IMR-90 (cell line): ENCODE measurements around the gene PSKH1.

Source experiments
- BHLHE40 ChIP-seq: fragments of 150-350 bp; IDR thresholded peaks from 2 replicates; pipeline ENCODE4 v1.6.1; 2016; ENCODE audit warnings: mild to moderate bottlenecking, low read depth, low read length
- CEBPB ChIP-seq: IDR thresholded peaks from 2 replicates; pipeline ENCODE4 v1.6.1; 2012; ENCODE audit warnings: low read depth, low read length, improper control_type of control experiment
- CTCF ChIP-seq: conservative IDR thresholded peaks from 2 replicates; pipeline ENCODE4 v1.5.1; 2012; ENCODE audit warnings: mild to moderate bottlenecking, low read depth, low read length, improper control_type of control experiment
- FOS ChIP-seq: fragments of 150-350 bp; IDR thresholded peaks from 2 replicates; pipeline ENCODE4 v1.6.1; 2016; ENCODE audit warnings: low read depth, low read length
- MAFK ChIP-seq: IDR thresholded peaks from 2 replicates; pipeline ENCODE4 v1.6.1; 2012; ENCODE audit warnings: low read depth, low read length, improper control_type of control experiment
- MAZ ChIP-seq: IDR thresholded peaks from 2 replicates; pipeline ENCODE4 v1.6.1; 2012; ENCODE audit warnings: low read depth, mild to moderate bottlenecking, low read length, improper control_type of control experiment, moderate library complexity, borderline replicate concordance
- MXI1 ChIP-seq: IDR thresholded peaks from 2 replicates; pipeline ENCODE4 v1.6.1; 2012; ENCODE audit warnings: low read depth, mild to moderate bottlenecking, low read length, moderate library complexity, borderline replicate concordance
- NFE2L2 ChIP-seq: fragments of 150-350 bp; IDR thresholded peaks from 2 replicates; pipeline ENCODE4 v1.6.1; 2016; ENCODE audit warnings: low read depth, mild to moderate bottlenecking, low read length
- POLR2A ChIP-seq: IDR thresholded peaks from 2 replicates; pipeline ENCODE4 v1.6.1; 2012; ENCODE audit warnings: mild to moderate bottlenecking, low read depth, low read length
- RAD21 ChIP-seq: IDR thresholded peaks from 2 replicates; pipeline ENCODE4 v1.6.1; 2012; ENCODE audit warnings: low read length, improper control_type of control experiment
- RCOR1 ChIP-seq: IDR thresholded peaks from 2 replicates; pipeline ENCODE4 v1.6.1; 2012; ENCODE audit warnings: mild to moderate bottlenecking, low read length, improper control_type of control experiment; ENCODE audit not compliant: insufficient replicate concordance
- RFX5 ChIP-seq: IDR thresholded peaks from 2 replicates; pipeline ENCODE4 v1.8.0; 2012; ENCODE audit warnings: low read depth, mild to moderate bottlenecking, low read length, moderate library complexity
- SMC3 ChIP-seq: fragments of 150-350 bp; IDR thresholded peaks from 2 replicates; pipeline ENCODE4 v1.6.1; 2016; ENCODE audit warnings: low read depth, mild to moderate bottlenecking, antibody characterized with exemption, low read length, moderate library complexity
- USF2 ChIP-seq: fragments of 150-350 bp; IDR thresholded peaks from 2 replicates; pipeline ENCODE4 v1.6.1; 2017; ENCODE audit warnings: mild to moderate bottlenecking, antibody characterized with exemption, low read length, low read depth

GRCh38 chr16:67883146-67883871 lies 9.7 kb upstream of the PSKH1 start:
- TF ChIP-seq NFE2L2 (no peak), MXI1 (no peak), CEBPB (no peak), CTCF (no peak), MAZ (no peak), RAD21 (no peak), POLR2A (no peak), MAFK (no peak), RFX5 (no peak), RCOR1 (no peak), BHLHE40 (no peak), FOS (no peak), SMC3 (no peak), USF2 (no peak)
